Measurements from ENCODE around the gene URM1. TPM values are rescaled to one million over a fixed set of nuclear protein-coding genes. Genes with fewer than 3 reads are reported as not detected.

URM1 gene
- total and polyA plus RNA-seq, 10 of the 15 experiments (the other 5 are each of a cell fraction or from before 2014, with no cell fraction given) = 7.9 to 75.8 (median 63.7) TPM

- TF ChIP-seq NKRF (conservative IDR thresholded peaks at IDR 0.05) (no peak), RB1 (IDR thresholded peaks at IDR 0.05; ENCODE audit: borderline replicate concordance) (no peak), CHD4 (IDR thresholded peaks at IDR 0.05) (no peak), MTA2 (IDR thresholded peaks at IDR 0.05; ENCODE audit: low read depth) (no peak)
Observed at GRCh38 chr9:128392302-128393144, 21.3 kb downstream of the URM1 start (continued).

GRCh38 chr9:128393145-128393775, 22.1 kb downstream of the URM1 start:
- WGBS (ENCODE audit: insufficient coverage, insufficient replicate concordance, low lambda C conversion rate, missing lambda C conversion rate) = over 99% methylated on average over 29 of the region's 56 CpGs
- ChIA-PET RAD21 (ENCODE audit: unreplicated experiment) (no interaction called here), POLR2A (no interaction called here), SMC1A (ENCODE audit: uncharacterized antibody, unreplicated experiment) (no interaction called here), CTCF (no interaction called here)
- no TSS peak for BruUV-seq (replicated peaks)
- Histone ChIP-seq H3K9ac (ENCODE audit: control insufficient read depth, insufficient read depth, low read length) (no peak overlapping the region), H3K27ac (ENCODE audit: control insufficient read depth, insufficient read depth) (no peak overlapping the region), H3K4me1 (ENCODE audit: control insufficient read depth, insufficient read depth, low read length) (no peaks in the 10 kb centered on the region), H3K9me3 (replicated peaks; ENCODE audit: control insufficient read depth, insufficient read depth, low read length) (no peaks in the 10 kb centered on the region), H3K27me3 (replicated peaks in 1 of 2; ENCODE audit: control insufficient read depth in 2 of 2, insufficient read depth in 2 of 2, low read length in 1 of 2) (no peaks in the 10 kb centered on the region; a peak in 1 of 4 replicates), H3K36me3 (ENCODE audit: control insufficient read depth in 2 of 2, insufficient read depth in 2 of 2, low read length in 1 of 2) (peaks cover 2 to 13% of the 10 kb centered on the region in 2 experiments; a peak in 3 of 4 replicates), H4K20me1 (ENCODE audit: control insufficient read depth, insufficient read depth) (no peaks in the 10 kb centered on the region), H3K4me2 (ENCODE audit: control insufficient read depth, insufficient read depth) (no peak overlapping the region), H3K4me3 (no peak overlapping the region), H2AFZ (ENCODE audit: control insufficient read depth, low read depth, low read length) (no peak overlapping the region), H3K79me2 (ENCODE audit: control insufficient read depth, insufficient read depth, low read length) (no peaks in the 10 kb centered on the region)
- in situ Hi-C loops (cut with MboI) (no loop called here), intact Hi-C loops (cut with micrococcal nuclease; ENCODE audit: unreplicated experiment) (no loop called here)
- ATAC-seq = no peak
- no peak for DNase-seq (ENCODE audit: low read depth, low spot score)
- no peak for FAIRE-seq
- TF ChIP-seq E4F1 (IDR thresholded peaks at IDR 0.05; ENCODE audit: borderline replicate concordance, partially characterized antibody) = no peak
- no peak for TF ChIP-seq NR2C2 (IDR thresholded peaks at IDR 0.05; ENCODE audit: borderline replicate concordance, control insufficient read depth, insufficient read length, low read depth)
- TF ChIP-seq ZBTB11 (CRISPR knock-in tag; IDR thresholded peaks at IDR 0.05) = no peak
- no peak for TF ChIP-seq NFIC (IDR thresholded peaks at IDR 0.05; ENCODE audit: low read depth, low read length)
- no peak for TF ChIP-seq ZNF384 (IDR thresholded peaks at IDR 0.05; ENCODE audit: borderline replicate concordance, low read depth, low read length)
- TF ChIP-seq IKZF2 (IDR thresholded peaks at IDR 0.05) = no peak
- no peak for TF ChIP-seq MTA2 (IDR thresholded peaks at IDR 0.05; ENCODE audit: low read depth)

Measured in GM12878 (cell line).